BJ (cell line): Measurements from ENCODE around the gene KREMEN1. TPM values are rescaled to one million over a fixed set of nuclear protein-coding genes. Genes with fewer than 3 reads are reported as not detected.

Experiments used
- CTCF ChIA-PET: fragments of 350-600 bp; formaldehyde crosslinking; extraction: SDS; loops from one replicate; lab custom pipeline; 2021; ENCODE audit warnings: antibody characterized with exemption, inconsistent platforms; lab: Yijun Ruan, JAX
- POLR2A ChIA-PET: fragments of 300-600 bp; sonication (Branson Sonifier 250); formaldehyde crosslinking; extraction: SDS; loops from one replicate; lab custom pipeline; 2021; ENCODE audit warnings: antibody characterized with exemption; lab: Charles Lee
- DNase-seq: peaks from one replicate; pipeline ENCODE4 v3.0.0-alpha.2; 2011; ENCODE audit warnings: low read depth
- H3K27me3 ChIP-seq: 2 replicates; pipeline ENCODE4 v1.6.0; 2011; ENCODE audit warnings: low read length; ENCODE audit not compliant: control insufficient read depth, insufficient read depth
- H3K36me3 ChIP-seq: 2 replicates; pipeline ENCODE4 v1.5.1; 2011; ENCODE audit warnings: low read length; ENCODE audit not compliant: control insufficient read depth, insufficient read depth
- H3K4me3 ChIP-seq: 2 replicates; pipeline ENCODE4 v1.5.1; 2011; ENCODE audit warnings: low read depth, mild to moderate bottlenecking, control low read depth, low read length
- CTCF ChIP-seq: IDR thresholded peaks from 2 replicates; pipeline ENCODE4 v1.5.1; 2011; ENCODE audit warnings: low read depth, mild to moderate bottlenecking, control low read depth, inconsistent platforms, low read length, moderate library complexity; ENCODE audit not compliant: insufficient read depth
- polyA plus RNA-seq: library from polyadenylated mRNA; depleted of rRNA; stranded (reverse); fragments of >200 nt; gene quantifications from 2 replicates; pipeline ENCODE4 v1.2.3, GENCODE V29; 2011

Gene KREMEN1
- polyA plus RNA-seq, 1 experiment: 2.1 TPM

GRCh38 chr22:29055192-29055830 lies 17.5 kb upstream of the KREMEN1 start:
- ChIA-PET CTCF (interaction anchor here (0.7 to 1.3 kb wide), 6 partner anchors 11 to 225 kb away, joined by 3 to 4 read pairs (median 3); no protein-coding TSS in a partner anchor), POLR2A (no interaction called here)
- Histone ChIP-seq H3K36me3 (no peaks in the 10 kb centered on the region), H3K4me3 (no peak overlapping the region), H3K27me3 (0 out of 2 replicates have a peak, but pooled peaks cover 3% of the 10 kb centered on the region)
- no peak for TF ChIP-seq CTCF
- no peak for DNase-seq

DNA sequence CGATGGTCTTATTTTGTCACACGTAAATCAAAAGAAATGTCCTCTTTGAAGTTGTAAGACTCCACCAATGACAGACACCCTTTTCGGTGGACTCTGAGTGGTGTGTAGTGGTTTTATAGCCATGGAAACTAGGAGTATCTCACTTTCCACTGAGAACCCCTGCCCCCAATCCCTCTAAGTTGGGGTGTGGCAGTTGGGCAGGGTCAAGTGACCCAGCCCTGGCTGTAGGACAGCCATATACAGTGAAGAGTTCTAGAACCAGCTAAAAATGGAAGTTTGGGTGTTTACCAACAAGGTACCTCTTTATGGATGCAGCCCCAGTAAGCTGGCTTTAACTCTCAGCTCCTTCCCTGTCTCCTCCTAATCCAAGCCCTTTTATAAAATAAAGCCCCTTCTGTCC lies 16.4 kb upstream of the KREMEN1 start:
- Histone ChIP-seq H3K4me3 (no peak overlapping the region), H3K27me3 (peaks cover 3% of the 10 kb centered on the region; the same call in 1 of the 2 replicates), H3K36me3 (no peaks in the 10 kb centered on the region)
- POLR2A ChIA-PET: no interaction called here
- no peak for TF ChIP-seq CTCF
- DNase-seq: no peak
- CTCF ChIA-PET: interaction anchor here (1.2 kb wide), 1 partner anchor 12 kb away, joined by 3 read pairs; no protein-coding TSS in a partner anchor

GRCh38 chr22:29060251-29060869 lies 12.5 kb upstream of the KREMEN1 start:
- no peak overlapping the region for H3K4me3 ChIP-seq
- ChIA-PET POLR2A (no interaction called here), CTCF (no interaction called here)
- peaks cover 9% of the 10 kb centered on the region; the same call in 1 of the 2 replicates for H3K27me3 ChIP-seq
- no peak for TF ChIP-seq CTCF
- no peak for DNase-seq
- no peaks in the 10 kb centered on the region for H3K36me3 ChIP-seq

- Histone ChIP-seq H3K27me3 (peaks cover 9% of the 10 kb centered on the region; the same call in 1 of the 2 replicates), H3K4me3 (no peak overlapping the region), H3K36me3 (no peaks in the 10 kb centered on the region)
- TF ChIP-seq CTCF: no peak
- CTCF ChIA-PET: interaction anchor here (0.6 to 1.9 kb wide), 4 partner anchors 13 to 185 kb away, joined by 3 to 5 read pairs (median 4); no protein-coding TSS in a partner anchor
- POLR2A ChIA-PET: no interaction called here
- no peak for DNase-seq
These were observed 11.9 kb upstream of the KREMEN1 start for GRCh38 chr22:29060931-29061330.

DNA sequence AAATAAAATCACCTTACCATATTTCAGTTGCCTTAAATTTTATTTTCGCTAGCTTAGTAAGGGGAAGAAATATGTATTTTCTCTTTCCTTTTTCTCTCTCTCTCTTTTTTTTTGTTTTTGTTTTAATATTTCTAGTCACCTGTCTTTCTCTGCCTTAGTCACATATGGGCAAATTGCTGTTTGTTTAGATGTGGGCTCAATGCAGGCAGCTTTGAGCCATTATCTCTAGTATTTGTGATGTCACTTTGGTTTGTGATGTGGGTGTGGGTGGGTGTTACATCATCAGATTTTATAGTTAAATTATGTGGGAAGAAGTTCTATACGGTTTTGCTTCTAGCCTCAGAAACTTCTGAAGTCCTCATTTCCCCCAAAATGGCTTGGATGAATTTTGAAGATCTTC lies 11.1 kb upstream of the KREMEN1 start, which contains the start of gene C22orf31:
Gene C22orf31 (minus strand): TSS at position 59 of the 400 bp plus-strand sequence. CDS start 39 bp downstream, at position 20.
- H3K36me3 ChIP-seq: no peaks in the 10 kb centered on the region
- H3K27me3 ChIP-seq: peaks cover 9% of the 10 kb centered on the region; the same call in 1 of the 2 replicates
- no peak for DNase-seq
- no peak within 1 kb of the TSS for H3K4me3 ChIP-seq
- TF ChIP-seq CTCF: no peak
- POLR2A ChIA-PET: no interaction called here
- CTCF ChIA-PET: interaction anchor here (0.6 to 1.9 kb wide), 4 partner anchors 14 to 184 kb away, joined by 3 to 5 read pairs (median 4); no protein-coding TSS in a partner anchor
